IPS-18c (cell line): Measurements from ENCODE around the gene CUX1.
"Not testable (repeated sequence)": the region's sequence is repeated elsewhere in the genome, so short reads cannot be mapped to it uniquely, and the experiment has no call there.

Experiments used
- H3K4me3 ChIP-seq: 2 replicates; pipeline ENCODE4 v1.7.0; 2013; ENCODE audit warnings: low read depth, mild to moderate bottlenecking, low read length, moderate library complexity; ENCODE audit not compliant: insufficient read depth
- H3K9me3 ChIP-seq: one replicate; pipeline ENCODE4 v1.6.1; 2013; ENCODE audit warnings: mild to moderate bottlenecking, low read length, moderate library complexity; ENCODE audit not compliant: control insufficient read depth, insufficient read depth

Gene CUX1

DNA sequence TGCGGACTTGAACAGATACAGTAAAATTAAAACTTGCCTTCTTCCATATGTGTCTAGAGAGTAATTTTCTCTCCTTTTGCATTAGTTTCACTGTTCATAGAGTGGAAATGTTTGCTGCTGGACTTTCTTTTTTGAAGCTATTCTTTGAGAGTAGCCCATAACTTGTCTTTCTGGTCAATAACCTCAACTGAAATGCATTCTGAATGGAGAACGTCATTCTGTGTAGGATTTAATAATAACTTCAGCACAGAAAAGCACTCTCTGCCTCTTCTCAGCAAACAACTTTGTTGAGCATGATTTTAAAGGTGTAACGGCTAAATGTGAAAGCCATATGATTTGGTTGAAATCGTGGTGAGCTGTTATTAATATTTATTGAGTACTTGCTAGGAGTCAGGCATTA, 111.8 kb downstream of the CUX1 start:
- H3K9me3 ChIP-seq: peaks cover 3% of the 10 kb centered on the region
- H3K4me3 ChIP-seq: no peak overlapping the region

DNA sequence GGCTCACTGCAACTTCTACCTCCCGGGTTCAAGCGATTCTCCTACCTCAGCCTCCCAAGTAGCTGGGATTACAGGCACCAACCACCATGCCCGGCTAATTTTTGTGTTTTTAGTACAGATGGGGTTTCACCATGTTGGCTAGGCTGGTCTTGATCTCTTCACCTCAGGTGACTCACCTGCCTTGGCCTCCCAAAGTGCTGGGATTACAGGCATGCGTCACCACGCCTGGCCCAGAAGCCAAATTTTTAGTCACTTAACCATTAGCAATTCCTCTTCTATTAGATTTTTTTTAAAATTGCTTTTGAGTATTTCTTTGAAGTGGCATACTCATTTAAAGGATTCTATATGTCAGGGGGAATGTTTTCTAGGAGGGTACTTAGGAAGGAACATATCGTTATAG, 112.5 kb downstream of the CUX1 start:
- not testable (repeated sequence) for H3K4me3 ChIP-seq, H3K9me3 ChIP-seq

GRCh38 chr7:101932083-101932482, 114.7 kb downstream of the CUX1 start:
- no peak overlapping the region; the same call in 1 of the 2 replicates for H3K4me3 ChIP-seq

DNA sequence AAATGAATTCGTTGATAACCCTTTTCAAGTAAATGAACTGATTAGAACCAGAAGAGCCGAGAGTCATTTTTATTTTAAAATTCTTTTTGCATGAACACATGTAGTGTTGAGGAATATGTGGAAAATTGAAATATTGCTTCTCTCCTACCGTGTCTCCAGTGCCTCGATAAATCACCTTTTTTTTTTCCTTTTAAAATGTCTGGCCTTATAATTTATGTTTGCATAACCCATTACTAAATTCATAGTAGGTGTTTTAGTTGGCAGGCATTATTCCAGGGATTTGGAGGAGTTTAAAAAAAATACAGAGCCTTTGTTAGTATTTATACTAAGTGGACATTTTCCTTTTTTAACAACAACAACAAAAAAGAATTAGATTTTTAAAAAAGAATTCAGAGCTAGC, 115.6 kb downstream of the CUX1 start:
- no peak overlapping the region for H3K4me3 ChIP-seq

More at GRCh38 chr7:101932083-101932482, 114.7 kb downstream of the CUX1 start:
- H3K9me3 ChIP-seq: peaks cover 3% of the 10 kb centered on the region

DNA sequence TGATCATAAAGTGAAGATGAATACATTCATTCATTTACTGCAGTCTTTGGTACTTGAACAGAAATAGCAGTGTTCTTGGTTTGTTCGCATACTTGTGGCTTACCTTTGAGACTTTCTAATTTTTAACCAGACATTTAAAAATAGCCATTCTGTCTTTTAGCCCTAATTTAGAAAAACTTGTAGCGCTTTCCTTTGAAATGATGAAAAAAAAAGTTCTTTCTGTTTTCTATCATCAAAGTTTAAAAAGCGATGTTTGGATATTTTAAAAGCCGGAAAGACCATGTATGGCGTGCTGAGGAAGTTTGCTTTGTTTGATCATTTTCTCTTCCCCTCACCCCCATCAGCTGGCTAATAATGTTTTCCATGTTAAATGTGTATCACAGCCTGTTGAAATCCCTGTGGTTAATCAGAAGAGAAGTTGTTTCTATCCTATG, 116.3 kb downstream of the CUX1 start:
- peaks cover 3% of the 10 kb centered on the region for H3K9me3 ChIP-seq
- no peak overlapping the region for H3K4me3 ChIP-seq

More for the DNA sequence above, 115.6 kb downstream of the CUX1 start:
- peaks cover 3% of the 10 kb centered on the region for H3K9me3 ChIP-seq

- H3K9me3 ChIP-seq: peaks cover 3% of the 10 kb centered on the region
- no peak overlapping the region for H3K4me3 ChIP-seq
Measured at GRCh38 chr7:101934618-101935017, 117.2 kb downstream of the CUX1 start.

GRCh38 chr7:101935521-101936141, 118.2 kb downstream of the CUX1 start:
- H3K9me3 ChIP-seq: no peaks in the 10 kb centered on the region
- H3K4me3 ChIP-seq: no peak overlapping the region; the same call in 1 of the 2 replicates

DNA sequence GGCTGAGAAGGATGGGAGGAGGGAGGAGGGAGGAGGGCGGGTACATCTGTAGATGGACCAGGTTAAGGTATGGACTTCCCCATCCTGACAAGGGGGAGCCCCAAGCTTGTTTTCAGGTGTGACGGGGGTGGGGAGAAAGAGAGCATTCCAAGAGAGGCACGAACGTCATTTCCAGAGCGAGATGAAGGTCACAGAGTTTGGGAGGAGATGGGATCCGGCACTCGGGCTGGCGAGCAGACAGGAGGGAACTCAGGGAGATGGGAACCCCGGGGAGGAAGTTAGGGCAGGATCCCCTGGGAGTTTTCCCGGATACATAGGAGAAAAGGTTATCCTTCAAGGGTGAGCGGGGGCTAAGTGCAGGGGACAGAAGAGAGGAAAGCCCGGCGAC, 118.8 kb downstream of the CUX1 start:
- Histone ChIP-seq H3K4me3 (no peak overlapping the region), H3K9me3 (no peaks in the 10 kb centered on the region)

GRCh38 chr7:101936611-101937231, 119.3 kb downstream of the CUX1 start:
- H3K9me3 ChIP-seq: no peaks in the 10 kb centered on the region
- no peak overlapping the region; the same call in 1 of the 2 replicates for H3K4me3 ChIP-seq

- no peak overlapping the region for H3K4me3 ChIP-seq
- H3K9me3 ChIP-seq: no peaks in the 10 kb centered on the region
Measured at GRCh38 chr7:101937717-101938514, 120.5 kb downstream of the CUX1 start.

DNA sequence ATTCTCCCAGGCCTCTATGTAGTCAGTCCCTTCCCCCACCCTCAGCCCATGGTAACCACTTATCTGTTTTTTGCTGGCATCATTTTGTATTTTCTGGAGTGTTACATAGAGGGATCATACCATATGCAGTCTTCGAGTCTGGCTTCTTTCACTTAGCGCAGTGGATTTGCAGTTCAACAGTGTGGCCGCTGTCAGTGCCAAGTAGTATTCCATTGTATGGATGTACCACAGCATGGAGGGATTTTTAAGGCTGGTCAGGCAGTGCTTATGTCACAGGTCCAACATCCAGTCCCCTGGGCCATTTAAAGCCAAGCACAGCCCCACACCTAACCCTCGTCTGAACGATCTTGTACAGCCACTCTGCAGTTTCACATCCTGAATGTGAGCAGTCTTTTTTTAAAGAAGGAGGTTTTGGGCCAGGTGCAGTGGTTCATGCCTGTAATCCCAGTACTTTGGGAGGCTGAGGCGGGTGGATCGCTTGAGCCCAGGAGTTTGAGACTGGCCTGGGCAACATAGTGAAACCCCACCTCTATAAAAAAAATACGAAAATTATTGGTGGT, 121.8 kb downstream of the CUX1 start:
- Histone ChIP-seq H3K9me3 (no peaks in the 10 kb centered on the region), H3K4me3 (no peak overlapping the region)

DNA sequence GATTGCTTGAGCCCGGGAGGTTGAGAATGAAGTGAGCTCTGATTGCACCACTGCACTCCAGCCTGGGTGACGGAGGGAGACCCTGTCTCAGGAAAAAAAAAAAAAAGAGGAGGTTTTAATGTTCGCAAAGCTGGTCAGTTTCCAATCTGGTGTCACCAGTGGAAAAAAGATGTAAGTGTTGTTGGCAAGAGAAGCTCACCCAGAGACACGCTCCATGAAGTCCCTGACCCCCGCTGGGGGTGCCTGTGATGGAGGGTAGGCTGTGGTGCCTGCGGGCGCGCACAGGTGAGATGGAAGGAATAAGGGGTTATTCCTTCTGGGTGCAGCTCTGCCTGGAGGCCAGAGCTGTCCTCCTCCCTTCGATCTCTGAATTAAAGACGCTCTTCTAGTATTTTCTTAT, 122.7 kb downstream of the CUX1 start:
- Histone ChIP-seq H3K9me3 (no peaks in the 10 kb centered on the region), H3K4me3 (no peak overlapping the region)

- H3K9me3 ChIP-seq: no peaks in the 10 kb centered on the region
- no peak overlapping the region for H3K4me3 ChIP-seq
Measured at GRCh38 chr7:101940830-101941229, 123.4 kb downstream of the CUX1 start.

- H3K9me3 ChIP-seq: no peaks in the 10 kb centered on the region
- H3K4me3 ChIP-seq: no peak overlapping the region
Measured at GRCh38 chr7:101941481-101942383, 124.3 kb downstream of the CUX1 start.

DNA sequence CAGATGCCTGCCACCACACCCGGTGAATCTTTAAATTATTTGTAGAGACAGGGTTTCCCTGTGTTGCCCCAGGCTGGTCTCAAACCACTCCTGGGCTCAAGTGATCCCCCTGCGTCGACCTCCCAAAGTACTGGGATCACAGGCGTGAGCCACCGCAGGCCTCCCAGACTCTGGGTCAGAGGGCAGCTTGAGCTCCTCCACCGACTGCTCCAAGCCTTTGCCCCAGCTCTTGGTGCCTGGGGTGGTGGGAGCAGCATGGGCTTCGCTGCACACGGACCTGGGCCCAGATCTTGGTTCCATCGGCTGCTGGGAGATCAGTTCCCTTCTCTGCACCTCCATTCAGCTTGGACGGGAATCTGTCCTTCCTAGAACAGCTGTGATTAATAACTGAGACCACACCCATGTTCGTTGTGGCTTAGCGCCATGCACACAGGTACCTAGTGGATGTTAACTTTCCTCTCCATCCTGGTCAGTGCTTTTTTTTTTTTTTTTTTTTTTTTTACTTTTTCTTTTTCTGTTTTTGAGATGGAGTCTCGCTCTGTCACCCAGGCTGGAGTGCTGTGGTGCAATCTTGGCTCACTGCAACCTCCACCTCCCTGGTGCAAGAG, 125.3 kb downstream of the CUX1 start:
- Histone ChIP-seq H3K9me3 (no peaks in the 10 kb centered on the region), H3K4me3 (no peak overlapping the region)

GRCh38 chr7:101943306-101943705, 125.9 kb downstream of the CUX1 start:
- H3K9me3 ChIP-seq: no peaks in the 10 kb centered on the region
- H3K4me3 ChIP-seq: no peak overlapping the region
